Vagina (tissue), 2 donors: ENCODE data around the gene PANK4. TPM values are rescaled to one million over a fixed set of nuclear protein-coding genes. Genes with fewer than 3 reads are reported as not detected.

Source experiments
- DNase-seq, 2 donors: peaks; one replicate each; pipeline ENCODE4 v3.0.0-alpha.2; 2017; ENCODE audit errors: extremely low spot score in 2 of 2
- H3K27ac ChIP-seq: fragments of 200-600 bp; sonication (generic); one replicate; pipeline ENCODE4 v1.5.1; 2019
- H3K27me3 ChIP-seq: fragments of 200-600 bp; sonication (generic); one replicate; pipeline ENCODE4 v1.5.1; 2019
- H3K36me3 ChIP-seq, 2 donors: fragments of 200-600 bp; sonication (generic); one replicate each; pipeline ENCODE4 v1.5.1; 2017 to 2019
- H3K4me1 ChIP-seq: fragments of 200-600 bp; sonication (generic); one replicate; pipeline ENCODE4 v1.5.1; 2019
- H3K4me3 ChIP-seq, 2 donors: fragments of 200-600 bp; sonication (generic); 1 replicate in 1 of 2; 2 replicates in 1 of 2; pipeline ENCODE4 v1.5.1; 2016 to 2019
- H3K9me3 ChIP-seq: fragments of 200-600 bp; sonication (generic); one replicate; pipeline ENCODE4 v1.5.1; 2019
- POLR2A ChIP-seq, 2 donors: fragments of 450-650 bp; IDR thresholded peaks; one replicate each; pipeline ENCODE4 v1.6.1; 2017; ENCODE audit warnings: antibody characterized with exemption in 2 of 2, mild to moderate bottlenecking in 2 of 2, moderate library complexity in 2 of 2
- POLR2AphosphoS5 ChIP-seq, 2 donors: sonication (generic); formaldehyde crosslinking; IDR thresholded peaks; one replicate each; pipeline ENCODE4 v1.9.0; 2017; ENCODE audit warnings: antibody characterized with exemption in 2 of 2, mild to moderate bottlenecking in 2 of 2, low read depth in 1 of 2; ENCODE audit not compliant: insufficient read depth in 1 of 2
- intact Hi-C: fragments of 100-400 bp; cut with DNase I; formaldehyde crosslinking; loops from one replicate; pipeline ENCODE4 v1.15.1; 2023
- total RNA-seq: library from RNA; depleted of rRNA; stranded (reverse); fragments of >200 nt; gene quantifications from one replicate; pipeline ENCODE4 v1.2.3, GENCODE V29; 2016
- TF ChIP-seq, protein P1 (sequence below), 3 experiments: fragments of 450-650 bp in 2 of 3; fragments of 200-600 bp in 1 of 3; sonication (generic) in 1 of 3; IDR thresholded peaks; one replicate each; pipeline ENCODE4 v1.5.1; 2017 to 2019; ENCODE audit warnings: antibody characterized with exemption in 3 of 3, mild to moderate bottlenecking in 2 of 3, moderate library complexity in 2 of 3

Gene PANK4
- total RNA-seq, 1 donor from 2014 or later = 39.5 TPM

DNA sequence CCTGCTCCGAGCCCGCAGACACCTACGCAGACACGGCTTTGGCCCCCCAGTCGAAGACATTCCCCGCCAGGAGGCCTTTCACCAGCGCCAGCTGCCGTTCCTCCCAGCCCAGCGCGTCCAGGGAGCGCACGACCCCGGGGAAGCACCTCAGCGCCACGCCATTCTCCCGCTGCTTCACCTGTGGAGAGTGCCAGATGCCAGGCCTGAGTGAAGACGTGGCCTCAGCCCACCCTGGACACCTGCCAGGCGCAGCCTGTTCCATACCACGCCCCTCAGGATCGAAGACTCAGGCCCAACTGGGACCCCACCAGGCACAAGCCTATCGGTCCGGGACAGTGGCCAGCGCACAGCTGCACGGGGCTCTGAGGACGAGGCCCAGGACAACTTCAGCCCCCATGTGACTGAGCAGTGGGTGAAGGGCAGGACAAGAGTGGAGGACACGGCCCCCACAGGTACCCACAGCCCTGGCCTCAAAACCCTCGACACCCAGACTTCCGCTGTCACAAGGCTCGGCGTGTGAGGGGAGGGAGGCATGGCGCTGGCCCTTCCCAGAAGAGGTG, 13.5 kb downstream of the PANK4 start:
- DNase-seq = no peak
- peaks cover 3 to 87% of the 10 kb centered on the region in 2 donors for H3K36me3 ChIP-seq
- H3K27ac ChIP-seq = no peak overlapping the region
- H3K27me3 ChIP-seq = no peaks in the 10 kb centered on the region
- intact Hi-C loops = no loop called here
- no peaks in the 10 kb centered on the region for H3K4me1 ChIP-seq
- TF ChIP-seq POLR2A (IDR thresholded peaks at IDR 0.05) (no peak), POLR2AphosphoS5 (IDR thresholded peaks at IDR 0.05; ENCODE audit: insufficient read depth in 1 of 2, low read depth in 1 of 2) (no peak)
- TF ChIP-seq, protein P1, sequence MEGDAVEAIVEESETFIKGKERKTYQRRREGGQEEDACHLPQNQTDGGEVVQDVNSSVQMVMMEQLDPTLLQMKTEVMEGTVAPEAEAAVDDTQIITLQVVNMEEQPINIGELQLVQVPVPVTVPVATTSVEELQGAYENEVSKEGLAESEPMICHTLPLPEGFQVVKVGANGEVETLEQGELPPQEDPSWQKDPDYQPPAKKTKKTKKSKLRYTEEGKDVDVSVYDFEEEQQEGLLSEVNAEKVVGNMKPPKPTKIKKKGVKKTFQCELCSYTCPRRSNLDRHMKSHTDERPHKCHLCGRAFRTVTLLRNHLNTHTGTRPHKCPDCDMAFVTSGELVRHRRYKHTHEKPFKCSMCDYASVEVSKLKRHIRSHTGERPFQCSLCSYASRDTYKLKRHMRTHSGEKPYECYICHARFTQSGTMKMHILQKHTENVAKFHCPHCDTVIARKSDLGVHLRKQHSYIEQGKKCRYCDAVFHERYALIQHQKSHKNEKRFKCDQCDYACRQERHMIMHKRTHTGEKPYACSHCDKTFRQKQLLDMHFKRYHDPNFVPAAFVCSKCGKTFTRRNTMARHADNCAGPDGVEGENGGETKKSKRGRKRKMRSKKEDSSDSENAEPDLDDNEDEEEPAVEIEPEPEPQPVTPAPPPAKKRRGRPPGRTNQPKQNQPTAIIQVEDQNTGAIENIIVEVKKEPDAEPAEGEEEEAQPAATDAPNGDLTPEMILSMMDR (IDR thresholded peaks at IDR 0.05) = no peak
- no peaks in the 10 kb centered on the region for H3K9me3 ChIP-seq
- H3K4me3 ChIP-seq = no peak overlapping the region

DNA sequence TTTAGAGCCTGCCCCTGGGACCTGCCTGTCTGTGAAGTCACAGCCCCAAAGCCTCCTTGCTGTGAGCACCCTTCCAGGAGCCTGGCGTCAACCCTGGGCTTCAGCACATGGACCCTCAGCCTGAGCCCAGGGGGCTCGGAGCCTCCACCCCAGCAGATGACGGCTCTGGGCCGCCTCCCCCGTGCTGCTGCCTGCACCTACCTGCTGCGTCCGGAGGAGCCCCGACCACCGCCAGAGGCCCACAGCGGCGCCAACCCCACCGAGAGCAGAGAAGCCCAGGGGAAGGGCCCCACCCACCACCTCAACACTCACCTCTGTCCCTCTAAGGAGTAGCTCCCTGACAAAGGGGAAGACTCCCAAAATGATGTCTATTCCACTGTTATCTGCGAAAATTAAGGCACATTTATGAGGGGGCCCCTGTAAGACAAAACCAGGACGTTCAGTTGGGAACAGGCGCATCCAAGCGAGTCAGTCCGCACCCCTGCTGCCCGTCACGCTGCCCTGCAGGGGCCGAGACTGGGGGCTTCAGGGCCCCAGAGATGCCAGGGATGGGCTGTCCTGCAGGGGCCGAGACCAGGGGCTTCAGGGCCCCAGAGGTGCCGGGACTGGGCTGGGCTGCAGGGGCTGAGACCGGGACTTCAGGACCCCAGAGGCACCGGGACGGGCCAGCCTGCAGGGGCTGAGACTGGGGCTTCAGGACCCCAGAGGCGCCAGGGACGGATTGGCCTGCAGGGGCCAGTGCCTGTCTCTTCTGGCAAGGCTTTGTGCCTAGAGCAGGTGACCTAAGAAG, 15.8 kb downstream of the PANK4 start:
- Histone ChIP-seq H3K36me3 (peaks cover 3 to 64% of the 10 kb centered on the region in 2 donors), H3K4me3 (no peak overlapping the region), H3K4me1 (no peaks in the 10 kb centered on the region), H3K27me3 (no peaks in the 10 kb centered on the region), H3K27ac (no peak overlapping the region), H3K9me3 (no peaks in the 10 kb centered on the region)
- intact Hi-C loops = no loop called here
- TF ChIP-seq POLR2AphosphoS5 (IDR thresholded peaks at IDR 0.05; ENCODE audit: insufficient read depth in 1 of 2, low read depth in 1 of 2) = no peak
- TF ChIP-seq, protein P1 (IDR thresholded peaks at IDR 0.05) = no peak
- TF ChIP-seq POLR2A (IDR thresholded peaks at IDR 0.05) = no peak
- DNase-seq = no peak

DNA sequence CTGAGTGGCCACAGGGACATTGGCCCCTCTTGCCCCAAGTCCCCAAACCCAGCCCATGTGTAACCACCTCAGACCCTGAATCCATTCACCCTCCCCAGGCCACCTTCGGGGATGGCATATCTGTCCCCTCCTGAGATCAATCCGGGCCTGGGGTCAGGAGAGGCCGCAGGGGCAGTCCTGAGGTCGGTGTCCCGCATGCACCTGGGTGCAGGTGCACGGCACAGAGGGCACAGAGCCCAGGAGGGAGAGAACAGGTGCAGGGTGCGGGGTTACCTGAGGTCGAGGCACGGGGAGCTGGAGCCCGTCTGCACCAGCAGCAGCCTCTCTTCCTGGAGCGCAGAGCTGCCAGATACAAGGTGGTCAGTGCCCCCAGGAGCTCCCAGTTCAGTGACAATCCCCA, 16.8 kb downstream of the PANK4 start:
- Histone ChIP-seq H3K4me1 (peaks cover 7% of the 10 kb centered on the region), H3K36me3 (peaks cover 3 to 57% of the 10 kb centered on the region in 2 donors), H3K9me3 (no peaks in the 10 kb centered on the region), H3K27ac (no peak overlapping the region), H3K4me3 (no peak overlapping the region), H3K27me3 (no peaks in the 10 kb centered on the region)
- TF ChIP-seq, protein P1 (IDR thresholded peaks at IDR 0.05) = no peak
- TF ChIP-seq POLR2A (IDR thresholded peaks at IDR 0.05) (no peak), POLR2AphosphoS5 (IDR thresholded peaks at IDR 0.05; ENCODE audit: insufficient read depth in 1 of 2, low read depth in 1 of 2) (no peak)
- intact Hi-C loops = no loop called here
- DNase-seq = no peak

DNA sequence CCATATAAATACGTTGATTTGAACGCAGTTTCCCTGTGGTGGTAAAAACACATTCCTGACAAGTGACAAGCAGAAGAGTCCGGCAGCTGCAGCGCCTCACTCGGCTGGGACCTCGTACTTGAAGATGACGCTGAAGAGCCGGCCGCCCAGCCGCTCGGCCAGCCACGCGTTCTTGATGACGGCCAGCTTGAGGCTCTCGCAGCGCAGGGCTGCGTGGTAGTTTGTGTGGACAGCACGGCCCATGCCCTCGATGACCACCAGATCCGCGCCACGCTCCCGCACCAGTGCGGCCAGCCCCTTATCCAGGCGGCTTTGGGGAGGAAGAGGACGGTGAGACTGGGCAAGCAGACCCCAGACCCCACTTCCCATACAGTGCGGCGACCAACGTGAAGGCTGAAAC, 17.6 kb downstream of the PANK4 start:
- peaks cover 3 to 52% of the 10 kb centered on the region in 2 donors for H3K36me3 ChIP-seq
- intact Hi-C loops = no loop called here
- H3K4me1 ChIP-seq = peaks cover 15% of the 10 kb centered on the region
- no peaks in the 10 kb centered on the region for H3K9me3 ChIP-seq
- DNase-seq = no peak
- TF ChIP-seq POLR2A (IDR thresholded peaks at IDR 0.05) = no peak
- TF ChIP-seq, protein P1 (IDR thresholded peaks at IDR 0.05) = no peak
- TF ChIP-seq POLR2AphosphoS5 (IDR thresholded peaks at IDR 0.05; ENCODE audit: insufficient read depth in 1 of 2, low read depth in 1 of 2) = no peak
- no peak overlapping the region for H3K4me3 ChIP-seq
- no peak overlapping the region for H3K27ac ChIP-seq
- no peaks in the 10 kb centered on the region for H3K27me3 ChIP-seq

DNA sequence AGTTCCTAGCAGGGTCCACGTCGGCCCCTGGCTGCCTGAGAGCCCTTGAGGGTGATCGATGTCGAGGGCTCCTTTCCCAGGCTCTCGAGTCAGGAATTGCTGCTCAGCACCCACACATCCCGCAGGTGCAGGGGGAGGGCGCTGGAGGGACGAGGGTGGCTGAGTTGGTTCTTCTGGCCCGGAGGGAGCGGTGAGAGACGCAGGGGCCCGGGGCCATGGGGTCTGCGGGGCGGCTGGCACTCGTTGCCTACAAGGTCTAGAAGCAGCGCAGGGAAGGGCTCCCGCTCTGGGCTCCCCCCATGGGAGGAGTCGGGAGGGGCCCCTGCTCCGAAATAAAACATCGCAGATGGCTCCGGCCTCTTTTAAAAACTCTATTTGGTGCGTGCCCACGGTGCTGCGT, 18.2 kb downstream of the PANK4 start:
- Histone ChIP-seq H3K4me3 (no peak overlapping the region), H3K36me3 (peaks cover 3 to 47% of the 10 kb centered on the region in 2 donors), H3K27ac (no peak overlapping the region), H3K9me3 (no peaks in the 10 kb centered on the region), H3K4me1 (peaks cover 20% of the 10 kb centered on the region), H3K27me3 (no peaks in the 10 kb centered on the region)
- DNase-seq = no peak
- no peak for TF ChIP-seq POLR2AphosphoS5 (IDR thresholded peaks at IDR 0.05; ENCODE audit: insufficient read depth in 1 of 2, low read depth in 1 of 2)
- TF ChIP-seq, protein P1 (IDR thresholded peaks at IDR 0.05) = no peak
- no peak for TF ChIP-seq POLR2A (IDR thresholded peaks at IDR 0.05)
- intact Hi-C loops = no loop called here
